Kidney (tissue), 14 donors: ENCODE data around the gene LMTK2. TPM values are rescaled to one million over a fixed set of nuclear protein-coding genes. Genes with fewer than 3 reads are reported as not detected.

Experiments used
- DNase-seq, 5 donors: peaks; one replicate each; pipeline ENCODE4 v3.0.0-alpha.2; 2013 to 2020
- FAIRE-seq: peaks from 2 replicates; lab custom pipeline; 2012; peaks lifted over from hg19 to GRCh38; lab: Jason Lieb, UNC
- H3K27ac ChIP-seq, 2 donors: one replicate each; pipeline ENCODE4 v1.7.0; 2013; ENCODE audit warnings: low read depth in 2 of 2, low read length in 2 of 2, inconsistent platforms in 1 of 2
- H3K27me3 ChIP-seq: one replicate; pipeline ENCODE4 v1.7.1; 2013; ENCODE audit warnings: low read length, inconsistent platforms; ENCODE audit not compliant: control insufficient read depth, insufficient read depth
- H3K36me3 ChIP-seq, 3 donors: one replicate each; pipeline versions ENCODE4 v1.7.0 to v1.7.1; 2013; ENCODE audit warnings: low read length in 3 of 3, control low read depth in 1 of 3, inconsistent platforms in 1 of 3; ENCODE audit not compliant: insufficient read depth in 3 of 3, control insufficient read depth in 2 of 3
- H3K4me1 ChIP-seq, 3 donors: one replicate each; pipeline versions ENCODE4 v1.7.0 to v1.7.1; 2013; ENCODE audit warnings: low read length in 3 of 3, inconsistent platforms in 1 of 3, low read depth in 1 of 3; ENCODE audit not compliant: control insufficient read depth in 2 of 3, insufficient read depth in 2 of 3
- H3K4me3 ChIP-seq, 3 donors: one replicate each; pipeline versions ENCODE4 v1.7.0 to v1.8.1; 2013; ENCODE audit warnings: low read length in 3 of 3, control low read depth in 1 of 3, inconsistent platforms in 1 of 3
- H3K9ac ChIP-seq, 3 donors: one replicate each; pipeline versions ENCODE4 v1.7.0 to v1.7.1; 2013; ENCODE audit warnings: low read length in 3 of 3, control low read depth in 1 of 3, inconsistent platforms in 1 of 3
- H3K9me3 ChIP-seq, 3 donors: one replicate each; pipeline versions ENCODE4 v1.7.0 to v1.7.1; 2013; ENCODE audit warnings: low read length in 3 of 3, control low read depth in 1 of 3, inconsistent platforms in 1 of 3; ENCODE audit not compliant: control insufficient read depth in 2 of 3, insufficient read depth in 1 of 3
- intact Hi-C: fragments of 100-400 bp; cut with DNase I; formaldehyde crosslinking; loops from one replicate; pipeline ENCODE4 v1.11.1; 2022
- polyA plus RNA-seq: library from polyadenylated mRNA; stranded (reverse); fragments of 350-450 nt; fragmentation: Illumina TruSeq; extraction: RNeasy Lipid Tissue Mini Kit (QIAGEN cat#74804); gene quantifications from one replicate; pipeline ENCODE4 v1.2.3, GENCODE V29; 2014; ENCODE audit warnings: low read depth, low replicate concordance; ENCODE audit not compliant: insufficient read depth
- total RNA-seq: library from RNA; stranded (reverse); fragmentation: NEBNext Ultra II Directional; extraction: Animal tissue kit (Norgen Biotek cat#: 25700); gene quantifications from one replicate; pipeline ENCODE4 v1.2.1, GENCODE V29; 2021
- TF ChIP-seq, protein P1 (sequence below): IDR thresholded peaks from 3 replicates; pipeline ENCODE4 v1.5.1; 2012; ENCODE audit warnings: mild to moderate bottlenecking, moderate library complexity, borderline replicate concordance; ENCODE audit not compliant: insufficient read depth; ENCODE audit errors: extremely low read depth
- donor health status: control.
- donor health status: control.
- donor health status: control.
- donor health status: control.
- donor health status: control.
- donor health status: DM: yes; HTN: yes; CAD: no.
- donor health status: Normal renal cell carcinoma (clear cell type).

Gene LMTK2
- total and polyA plus RNA-seq, 2 donors from 2014 or later, result 3.3 to 24.8 TPM

GRCh38 chr7:98177553-98177952, 70.9 kb downstream of the LMTK2 start:
- no peaks in the 10 kb centered on the region for H3K27me3 ChIP-seq
- no peaks in the 10 kb centered on the region for H3K4me1 ChIP-seq
- H3K9ac ChIP-seq, result no peak overlapping the region
- H3K4me3 ChIP-seq, result no peak overlapping the region
- no peak overlapping the region for H3K27ac ChIP-seq
- FAIRE-seq, result no peak
- no peaks in the 10 kb centered on the region for H3K9me3 ChIP-seq
- intact Hi-C loops, result no loop called here
- TF ChIP-seq, protein P1, sequence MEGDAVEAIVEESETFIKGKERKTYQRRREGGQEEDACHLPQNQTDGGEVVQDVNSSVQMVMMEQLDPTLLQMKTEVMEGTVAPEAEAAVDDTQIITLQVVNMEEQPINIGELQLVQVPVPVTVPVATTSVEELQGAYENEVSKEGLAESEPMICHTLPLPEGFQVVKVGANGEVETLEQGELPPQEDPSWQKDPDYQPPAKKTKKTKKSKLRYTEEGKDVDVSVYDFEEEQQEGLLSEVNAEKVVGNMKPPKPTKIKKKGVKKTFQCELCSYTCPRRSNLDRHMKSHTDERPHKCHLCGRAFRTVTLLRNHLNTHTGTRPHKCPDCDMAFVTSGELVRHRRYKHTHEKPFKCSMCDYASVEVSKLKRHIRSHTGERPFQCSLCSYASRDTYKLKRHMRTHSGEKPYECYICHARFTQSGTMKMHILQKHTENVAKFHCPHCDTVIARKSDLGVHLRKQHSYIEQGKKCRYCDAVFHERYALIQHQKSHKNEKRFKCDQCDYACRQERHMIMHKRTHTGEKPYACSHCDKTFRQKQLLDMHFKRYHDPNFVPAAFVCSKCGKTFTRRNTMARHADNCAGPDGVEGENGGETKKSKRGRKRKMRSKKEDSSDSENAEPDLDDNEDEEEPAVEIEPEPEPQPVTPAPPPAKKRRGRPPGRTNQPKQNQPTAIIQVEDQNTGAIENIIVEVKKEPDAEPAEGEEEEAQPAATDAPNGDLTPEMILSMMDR, result no peak
- DNase-seq, result no peak
- H3K36me3 ChIP-seq, result peaks cover 0 to 19% (median 4%) of the 10 kb centered on the region in 3 donors

DNA sequence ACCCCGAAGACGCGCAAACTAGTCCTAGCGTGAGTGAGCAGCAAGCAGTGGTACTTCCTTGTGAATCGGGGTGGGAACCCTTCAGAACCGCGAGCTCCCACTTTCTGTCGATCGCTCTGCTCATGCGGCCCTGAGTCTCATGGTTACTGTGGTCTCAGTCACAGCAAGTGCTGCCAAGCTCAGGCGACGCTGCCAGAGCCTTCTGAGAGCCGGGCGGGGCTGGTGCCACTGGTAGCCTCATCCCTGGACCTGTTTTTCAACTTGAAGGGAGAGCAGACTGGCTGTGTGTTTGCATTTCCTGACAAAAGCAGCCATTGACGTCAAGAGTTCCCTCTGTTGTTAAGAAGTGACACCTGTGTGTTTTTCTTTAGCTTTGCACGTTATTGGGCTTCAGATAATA, 71.7 kb downstream of the LMTK2 start:
- TF ChIP-seq, protein P1, result no peak
- FAIRE-seq (no peak), DNase-seq (peak in 1 of 5 donors; percentile 22)
- no peak overlapping the region for H3K4me3 ChIP-seq
- H3K9ac ChIP-seq, result no peak overlapping the region
- H3K36me3 ChIP-seq, result peaks cover 0 to 19% (median 4%) of the 10 kb centered on the region in 3 donors
- no peaks in the 10 kb centered on the region for H3K9me3 ChIP-seq
- intact Hi-C loops, result no loop called here
- no peaks in the 10 kb centered on the region for H3K4me1 ChIP-seq
- H3K27ac ChIP-seq, result no peak overlapping the region
- H3K27me3 ChIP-seq, result no peaks in the 10 kb centered on the region

- no peak for FAIRE-seq
- no peaks in the 10 kb centered on the region for H3K9me3 ChIP-seq
These were observed 72.3 kb downstream of the LMTK2 start for GRCh38 chr7:98178762-98179490.

More at GRCh38 chr7:98178762-98179490, 72.3 kb downstream of the LMTK2 start:
- Histone ChIP-seq H3K27ac (no peak overlapping the region), H3K9ac (no peak overlapping the region), H3K36me3 (peaks cover 0 to 19% (median 4%) of the 10 kb centered on the region in 3 donors), H3K4me1 (no peaks in the 10 kb centered on the region), H3K27me3 (no peaks in the 10 kb centered on the region), H3K4me3 (no peak overlapping the region)
- intact Hi-C loops, result no loop called here
- no peak for DNase-seq
- TF ChIP-seq, protein P1, result no peak
